HCT116 (cell line): ENCODE data around the gene ABTB2. TPM values are rescaled to one million over a fixed set of nuclear protein-coding genes. Genes with fewer than 3 reads are reported as not detected.

Experiments used
- ATAC-seq: fragments of 200-7000 bp; cut with Tn5 transposase; 2 replicates; pipeline ENCODE4 v1.9.1; 2020; ENCODE audit warnings: mild to moderate bottlenecking, moderate library complexity
- BruUV-seq: library from RNA; stranded (reverse); fragments of 400-500 nt; replicated peaks from 2 replicates; lab custom pipeline; 2021; lab: Mats Ljungman, UMichigan
- CTCF ChIA-PET: fragments of 300-600 bp; sonication (Branson Sonifier 250); formaldehyde crosslinking; loops from one replicate; lab custom pipeline; 2021; ENCODE audit warnings: antibody characterized with exemption; lab: Charles Lee
- POLR2A ChIA-PET: fragments of 300-600, 350-600 bp; sonication (Branson Sonifier 250); formaldehyde crosslinking; loops from one replicate; lab custom pipeline; 2021; ENCODE audit warnings: antibody characterized with exemption; lab: Charles Lee
- RAD21 ChIA-PET, 2 experiments: fragments of 300-600 bp; sonication (Branson Sonifier 250); formaldehyde crosslinking; loops; one replicate each; lab custom pipeline; 2023; ENCODE audit warnings: low total read pairs in 2 of 2; ENCODE audit not compliant: uncharacterized antibody in 2 of 2, unreplicated experiment in 2 of 2, low non-redundant PET in 1 of 2; lab: Charles Lee
- DNase-seq: peaks from one replicate; pipeline ENCODE4 v3.0.0-alpha.2; 2010; ENCODE audit warnings: low read depth, low spot score
- H2AFZ ChIP-seq: fragments of 200-600 bp; shearing (Covaris generic), sonication (generic); 2 replicates; pipeline ENCODE4 v1.6.1; 2017; ENCODE audit warnings: low read depth, mixed run types, mixed read lengths, antibody characterized with exemption, low read length; ENCODE audit not compliant: poor library complexity, severe bottlenecking
- H3K27ac ChIP-seq: 2 replicates; pipeline ENCODE4 v1.5.1; 2012; ENCODE audit warnings: low read depth, low read length
- H3K27me3 ChIP-seq: fragments of 200-600 bp; sonication (generic); 2 replicates; pipeline ENCODE4 v1.6.1; 2016; ENCODE audit warnings: mixed run types, low read length, mixed read lengths; ENCODE audit not compliant: insufficient read depth
- H3K36me3 ChIP-seq, 2 experiments: fragments of 200-500 bp in 1 of 2; fragments of 200-600 bp in 1 of 2; sonication (Bioruptor generic) in 1 of 2; sonication (generic) in 1 of 2; 2 replicates each; pipeline versions ENCODE4 v1.5.1 to v1.6.1; 2014 to 2016; ENCODE audit warnings: low read length in 2 of 2, inconsistent platforms in 1 of 2, mixed read lengths in 1 of 2, mixed run types in 1 of 2; ENCODE audit not compliant: insufficient read depth in 2 of 2, control insufficient read depth in 1 of 2
- H3K4me1 ChIP-seq, 2 experiments: fragments of 200-600 bp in 1 of 2; sonication (generic) in 1 of 2; 2 replicates each; pipeline versions ENCODE4 v1.5.1 to v1.6.1; 2012 to 2017; ENCODE audit warnings: low read length in 2 of 2, inconsistent platforms in 1 of 2, mild to moderate bottlenecking in 1 of 2, mixed read lengths in 1 of 2, mixed run types in 1 of 2, moderate library complexity in 1 of 2; ENCODE audit not compliant: insufficient read depth in 2 of 2, control insufficient read depth in 1 of 2
- H3K4me2 ChIP-seq: fragments of 200-600 bp; sonication (generic); 2 replicates; pipeline ENCODE4 v1.6.1; 2017; ENCODE audit warnings: mixed run types, low read length, mixed read lengths
- H3K4me3 ChIP-seq, 2 experiments: fragments of 200-600 bp in 1 of 2; sonication (generic) in 1 of 2; replicated peaks in 1 of 2; 2 replicates each; pipeline ENCODE4 v1.5.1; 2011 to 2016; ENCODE audit warnings: low read length in 2 of 2, control low read depth in 1 of 2, low read depth in 1 of 2, mild to moderate bottlenecking in 1 of 2, mixed read lengths in 1 of 2, mixed run types in 1 of 2
- H3K79me2 ChIP-seq: fragments of 200-600 bp; sonication (generic); 2 replicates; pipeline ENCODE4 v1.6.1; 2017; ENCODE audit warnings: mild to moderate bottlenecking, mixed run types, low read length, moderate library complexity, mixed read lengths; ENCODE audit not compliant: insufficient read depth
- H3K9ac ChIP-seq: fragments of 200-600 bp; sonication (generic); 2 replicates; pipeline ENCODE4 v1.6.1; 2016; ENCODE audit warnings: low read length, mixed read lengths
- H3K9me2 ChIP-seq: fragments of 200-600 bp; sonication (generic), shearing (Covaris generic); 2 replicates; pipeline ENCODE4 v1.6.1; 2017; ENCODE audit warnings: mixed run types, mild to moderate bottlenecking, moderate library complexity; ENCODE audit not compliant: insufficient read depth
- H3K9me3 ChIP-seq, 2 experiments: fragments of 200-500 bp in 1 of 2; fragments of 200-600 bp in 1 of 2; sonication (Bioruptor generic) in 1 of 2; sonication (generic) in 1 of 2; 2 replicates each; pipeline ENCODE4 v1.6.1; 2014 to 2017; ENCODE audit warnings: low read length in 2 of 2, mixed read lengths in 2 of 2, inconsistent platforms in 1 of 2, low read depth in 1 of 2, mild to moderate bottlenecking in 1 of 2, mixed run types in 1 of 2, moderate library complexity in 1 of 2; ENCODE audit not compliant: control insufficient read depth in 1 of 2, insufficient read depth in 1 of 2
- H4K20me1 ChIP-seq: fragments of 200-600 bp; sonication (generic), shearing (Covaris generic); 2 replicates; pipeline ENCODE4 v1.6.1; 2017; ENCODE audit warnings: mixed run types, mild to moderate bottlenecking, moderate library complexity; ENCODE audit not compliant: insufficient read depth
- CBX3 ChIP-seq: IDR thresholded peaks from 2 replicates; pipeline ENCODE4 v1.6.1; 2012; ENCODE audit warnings: low read depth
- CEBPB ChIP-seq: IDR thresholded peaks from 2 replicates; pipeline ENCODE4 v1.6.1; 2012; ENCODE audit warnings: low read depth
- EZH2phosphoT487 ChIP-seq: fragments of 200-600 bp; IDR thresholded peaks from 2 replicates; pipeline ENCODE4 v1.6.1; 2018; ENCODE audit warnings: antibody characterized with exemption, borderline replicate concordance
- MAX ChIP-seq: IDR thresholded peaks from 2 replicates; pipeline ENCODE4 v1.6.1; 2012
- RAD21 ChIP-seq: IDR thresholded peaks from 2 replicates; pipeline ENCODE4 v1.6.1; 2012; ENCODE audit warnings: low read depth, mild to moderate bottlenecking
- SRF ChIP-seq: IDR thresholded peaks from 2 replicates; pipeline ENCODE4 v1.6.1; 2012; ENCODE audit warnings: low read depth
- TCF7L2 ChIP-seq: IDR thresholded peaks from 2 replicates; pipeline ENCODE4 v1.7.0; 2011; ENCODE audit warnings: borderline replicate concordance, inconsistent platforms; ENCODE audit not compliant: insufficient read depth, insufficient read length; ENCODE audit errors: extremely low read depth
- ZBTB33 ChIP-seq: IDR thresholded peaks from 2 replicates; pipeline ENCODE4 v1.6.1; 2011; ENCODE audit warnings: mild to moderate bottlenecking, low read length, moderate library complexity; ENCODE audit not compliant: insufficient replicate concordance; ENCODE audit errors: extremely low read depth
- ZFX ChIP-seq: fragments of 450-650 bp; IDR thresholded peaks from 2 replicates; pipeline ENCODE4 v1.6.1; 2017
- intact Hi-C: fragments of 100-400 bp; cut with micrococcal nuclease; formaldehyde crosslinking; loops from 2 replicates; pipeline ENCODE4 v1.10.0; 2022
- total RNA-seq: library from RNA; stranded (reverse); gene quantifications from one replicate; pipeline ENCODE4 v1.2.1, GENCODE V29; 2021; ENCODE audit not compliant: unreplicated experiment
- TF ChIP-seq, protein P1 (sequence below), 3 experiments: fragments of 200-600 bp in 1 of 3; sonication (generic) in 1 of 3; IDR thresholded peaks in 2 of 3; conservative IDR thresholded peaks in 1 of 3; 2 replicates each; pipeline ENCODE4 v1.5.1; 2012 to 2017; ENCODE audit warnings: low read depth in 2 of 3, low read length in 2 of 3, antibody characterized with exemption in 1 of 3, borderline replicate concordance in 1 of 3, control low read depth in 1 of 3, mild to moderate bottlenecking in 1 of 3, mixed read lengths in 1 of 3, mixed run types in 1 of 3, moderate library complexity in 1 of 3; ENCODE audit not compliant: insufficient read depth in 1 of 3

The ABTB2 gene
- total RNA-seq, 1 experiment from 2014 or later: 6.8 TPM

DNA sequence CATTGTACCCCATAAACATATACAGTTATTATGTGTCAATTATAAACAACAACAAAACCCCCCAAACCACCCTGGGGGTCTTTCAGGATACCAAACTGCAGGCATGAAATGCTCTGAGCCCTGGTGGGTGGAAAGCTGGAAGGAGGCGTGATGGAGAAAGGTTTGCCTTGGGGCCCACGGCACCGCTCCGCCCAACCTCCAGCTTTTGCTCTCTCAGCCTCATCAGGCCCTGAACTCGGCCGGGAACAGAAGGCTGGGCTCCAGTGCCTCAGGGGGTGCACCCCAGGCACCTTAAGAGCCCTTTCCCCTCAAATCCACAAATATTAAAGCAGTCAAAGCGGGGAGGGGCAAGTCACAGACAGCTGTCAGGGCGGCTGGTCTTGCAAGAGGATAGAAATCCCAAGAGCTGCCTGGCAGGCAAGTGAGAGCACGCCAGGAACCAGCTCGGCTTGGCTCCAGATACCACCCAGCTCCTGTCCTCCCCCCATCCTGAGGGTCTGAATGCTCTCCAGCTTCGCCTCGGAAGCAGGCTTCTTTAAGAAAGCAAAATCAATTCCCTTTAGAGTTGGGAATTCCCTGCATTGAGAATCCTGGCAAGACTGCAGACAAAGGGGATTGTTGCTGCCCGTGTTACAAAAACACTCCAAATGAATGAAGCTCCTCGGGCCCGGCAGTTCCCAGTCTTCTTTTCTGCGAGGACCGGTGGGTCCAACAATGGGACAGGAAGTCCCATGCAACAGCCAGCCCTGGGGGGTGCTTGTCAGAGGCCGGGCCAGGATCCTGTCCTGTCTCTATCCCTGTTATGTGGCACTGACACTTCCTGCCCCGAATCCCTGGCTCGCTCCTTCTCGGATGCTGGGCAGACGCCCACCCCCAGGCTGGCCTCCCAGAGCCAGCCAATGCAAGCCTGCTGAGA is 171.6 kb downstream of the ABTB2 start:
- no peaks in the 10 kb centered on the region for H4K20me1 ChIP-seq
- BruUV-seq: no TSS peak
- no peak overlapping the region for H3K27ac ChIP-seq
- ChIA-PET RAD21 (no interaction called here), POLR2A (no interaction called here), CTCF (no interaction called here)
- no peak for DNase-seq
- no peaks in the 10 kb centered on the region for H3K9me2 ChIP-seq
- ATAC-seq: no peak
- intact Hi-C loops: no loop called here
- TF ChIP-seq RAD21: no peak
- TF ChIP-seq CEBPB: no peak
- TF ChIP-seq, protein P1, sequence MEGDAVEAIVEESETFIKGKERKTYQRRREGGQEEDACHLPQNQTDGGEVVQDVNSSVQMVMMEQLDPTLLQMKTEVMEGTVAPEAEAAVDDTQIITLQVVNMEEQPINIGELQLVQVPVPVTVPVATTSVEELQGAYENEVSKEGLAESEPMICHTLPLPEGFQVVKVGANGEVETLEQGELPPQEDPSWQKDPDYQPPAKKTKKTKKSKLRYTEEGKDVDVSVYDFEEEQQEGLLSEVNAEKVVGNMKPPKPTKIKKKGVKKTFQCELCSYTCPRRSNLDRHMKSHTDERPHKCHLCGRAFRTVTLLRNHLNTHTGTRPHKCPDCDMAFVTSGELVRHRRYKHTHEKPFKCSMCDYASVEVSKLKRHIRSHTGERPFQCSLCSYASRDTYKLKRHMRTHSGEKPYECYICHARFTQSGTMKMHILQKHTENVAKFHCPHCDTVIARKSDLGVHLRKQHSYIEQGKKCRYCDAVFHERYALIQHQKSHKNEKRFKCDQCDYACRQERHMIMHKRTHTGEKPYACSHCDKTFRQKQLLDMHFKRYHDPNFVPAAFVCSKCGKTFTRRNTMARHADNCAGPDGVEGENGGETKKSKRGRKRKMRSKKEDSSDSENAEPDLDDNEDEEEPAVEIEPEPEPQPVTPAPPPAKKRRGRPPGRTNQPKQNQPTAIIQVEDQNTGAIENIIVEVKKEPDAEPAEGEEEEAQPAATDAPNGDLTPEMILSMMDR (IDR thresholded peaks at IDR 0.05 in 2 of 3, conservative IDR thresholded peaks at IDR 0.05 in 1 of 3; ENCODE audit: borderline replicate concordance in 1 of 3, insufficient read depth in 1 of 3, low read depth in 2 of 3, low read length in 2 of 3): no peak
- no peak for TF ChIP-seq MAX
- TF ChIP-seq ZFX: no peak
- TF ChIP-seq CBX3: no peak
- no peak for TF ChIP-seq SRF
- TF ChIP-seq TCF7L2: no peak
- TF ChIP-seq ZBTB33: no peak
- TF ChIP-seq EZH2phosphoT487: no peak
- no peak overlapping the region for H3K9ac ChIP-seq
- H3K36me3 ChIP-seq: no peaks in the 10 kb centered on the region
- no peaks in the 10 kb centered on the region; a peak in 1 of 4 replicates for H3K4me1 ChIP-seq
- no peak overlapping the region for H2AFZ ChIP-seq
- H3K27me3 ChIP-seq: no peaks in the 10 kb centered on the region
- no peak overlapping the region for H3K4me2 ChIP-seq
- H3K9me3 ChIP-seq: no peaks in the 10 kb centered on the region
- no peak overlapping the region for H3K4me3 ChIP-seq
- no peaks in the 10 kb centered on the region for H3K79me2 ChIP-seq
